HEK293T (cell line): ENCODE data around the gene GLTPD2.

ENCODE experiments used
- CTCF ChIA-PET: fragments of 350-600 bp; formaldehyde crosslinking; extraction: SDS; loops from one replicate; lab custom pipeline; 2021; ENCODE audit warnings: antibody characterized with exemption, inconsistent platforms; lab: Yijun Ruan, JAX
- POLR2A ChIA-PET: fragments of 350-600 bp; formaldehyde crosslinking; extraction: SDS; loops from one replicate; lab custom pipeline; 2020; ENCODE audit warnings: antibody characterized with exemption, inconsistent platforms; lab: Yijun Ruan, JAX
- DNase-seq: peaks from one replicate; pipeline ENCODE4 v3.0.0; 2012; ENCODE audit warnings: mixed read lengths; ENCODE audit errors: extremely low spot score
- ARNT ChIP-seq: fragments of 450-650 bp; IDR thresholded peaks from 2 replicates; pipeline ENCODE4 v1.6.1; 2017; ENCODE audit warnings: mild to moderate bottlenecking
- BHLHE40 ChIP-seq: fragments of 450-650 bp; IDR thresholded peaks from 2 replicates; pipeline ENCODE4 v1.6.1; 2016; ENCODE audit warnings: mild to moderate bottlenecking, moderate library complexity, borderline replicate concordance
- CTBP1 ChIP-seq: fragments of 450-650 bp; IDR thresholded peaks from 2 replicates; pipeline ENCODE4 v1.6.1; 2016; ENCODE audit warnings: borderline replicate concordance
- ELF4 ChIP-seq: fragments of 450-650 bp; IDR thresholded peaks from 2 replicates; pipeline ENCODE4 v1.6.1; 2017; ENCODE audit warnings: antibody characterized with exemption
- FOXA1 ChIP-seq: fragments of 450-650 bp; IDR thresholded peaks from 2 replicates; pipeline ENCODE4 v1.6.1; 2016; ENCODE audit warnings: mild to moderate bottlenecking
- FOXK2 ChIP-seq: fragments of 450-650 bp; IDR thresholded peaks from 2 replicates; pipeline ENCODE4 v1.6.1; 2016; ENCODE audit warnings: mild to moderate bottlenecking
- FOXM1 ChIP-seq: fragments of 450-650 bp; IDR thresholded peaks from 2 replicates; pipeline ENCODE4 v1.6.1; 2017; ENCODE audit warnings: mild to moderate bottlenecking, borderline replicate concordance
- HDGF ChIP-seq: fragments of 450-650 bp; IDR thresholded peaks from 2 replicates; pipeline ENCODE4 v1.6.1; 2017; ENCODE audit warnings: antibody characterized with exemption, borderline replicate concordance
- L3MBTL2 ChIP-seq: fragments of 450-650 bp; conservative IDR thresholded peaks from 2 replicates; pipeline ENCODE4 v1.6.1; 2016; ENCODE audit warnings: mild to moderate bottlenecking
- LEF1 ChIP-seq: fragments of 450-650 bp; IDR thresholded peaks from 2 replicates; pipeline ENCODE4 v1.6.1; 2017; ENCODE audit warnings: mild to moderate bottlenecking, borderline replicate concordance
- NFRKB ChIP-seq: fragments of 450-650 bp; IDR thresholded peaks from 2 replicates; pipeline ENCODE4 v1.6.1; 2016; ENCODE audit warnings: mild to moderate bottlenecking, moderate library complexity
- SP1 ChIP-seq: fragments of 450-650 bp; IDR thresholded peaks from 2 replicates; pipeline ENCODE4 v1.6.1; 2017
- SUZ12 ChIP-seq: fragments of 450-650 bp; IDR thresholded peaks from 2 replicates; pipeline ENCODE4 v1.6.1; 2016; ENCODE audit warnings: mild to moderate bottlenecking
- TARDBP ChIP-seq: fragments of 450-650 bp; IDR thresholded peaks from 2 replicates; pipeline ENCODE4 v1.6.1; 2016
- ZNF384 ChIP-seq: fragments of 450-650 bp; IDR thresholded peaks from 2 replicates; pipeline ENCODE4 v1.6.1; 2016
- TF ChIP-seq, protein P1 (sequence below): fragments of 450-650 bp; IDR thresholded peaks from 2 replicates; pipeline ENCODE4 v1.6.1; 2016

GLTPD2 gene

DNA sequence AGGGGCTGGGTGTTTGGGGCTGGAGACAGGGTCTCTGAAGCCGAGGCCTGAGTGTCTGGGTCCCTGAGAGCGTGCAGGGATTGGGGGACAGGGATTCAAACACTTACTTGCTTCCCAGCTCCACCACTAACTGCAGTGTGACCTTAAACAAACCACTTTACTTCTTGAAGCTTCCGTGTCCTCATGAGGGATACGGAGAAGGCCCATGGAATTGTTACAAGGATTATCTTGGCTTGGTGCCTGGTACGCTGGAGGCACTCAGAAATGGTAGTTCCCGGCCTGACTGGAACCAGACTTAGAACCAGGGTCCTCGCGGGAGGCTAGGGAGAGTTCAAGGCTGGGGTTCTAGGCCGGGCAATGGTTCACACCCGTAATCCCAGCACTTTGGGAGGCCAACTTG, 46.1 kb upstream of the GLTPD2 start:
- DNase-seq = no peak
- CTCF ChIA-PET = no interaction called here
- POLR2A ChIA-PET = interaction anchor here (2.7 to 2.9 kb wide), 2 partner anchors 12 to 47 kb away, joined by 10 read pairs; partner anchors contain the start of gene MED11
- no peak for TF ChIP-seq TARDBP
- TF ChIP-seq FOXM1 = no peak
- no peak for TF ChIP-seq ELF4
- no peak for TF ChIP-seq SP1
- no peak for TF ChIP-seq CTBP1
- no peak for TF ChIP-seq FOXA1
- TF ChIP-seq, protein P1, sequence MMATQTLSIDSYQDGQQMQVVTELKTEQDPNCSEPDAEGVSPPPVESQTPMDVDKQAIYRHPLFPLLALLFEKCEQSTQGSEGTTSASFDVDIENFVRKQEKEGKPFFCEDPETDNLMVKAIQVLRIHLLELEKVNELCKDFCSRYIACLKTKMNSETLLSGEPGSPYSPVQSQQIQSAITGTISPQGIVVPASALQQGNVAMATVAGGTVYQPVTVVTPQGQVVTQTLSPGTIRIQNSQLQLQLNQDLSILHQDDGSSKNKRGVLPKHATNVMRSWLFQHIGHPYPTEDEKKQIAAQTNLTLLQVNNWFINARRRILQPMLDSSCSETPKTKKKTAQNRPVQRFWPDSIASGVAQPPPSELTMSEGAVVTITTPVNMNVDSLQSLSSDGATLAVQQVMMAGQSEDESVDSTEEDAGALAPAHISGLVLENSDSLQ = no peak
- TF ChIP-seq ZNF384 = no peak
- no peak for TF ChIP-seq FOXK2
- TF ChIP-seq ARNT = no peak
- TF ChIP-seq BHLHE40 = no peak
- no peak for TF ChIP-seq HDGF
- TF ChIP-seq L3MBTL2 = no peak
- TF ChIP-seq LEF1 = no peak
- TF ChIP-seq SUZ12 = no peak
- no peak for TF ChIP-seq NFRKB

DNA sequence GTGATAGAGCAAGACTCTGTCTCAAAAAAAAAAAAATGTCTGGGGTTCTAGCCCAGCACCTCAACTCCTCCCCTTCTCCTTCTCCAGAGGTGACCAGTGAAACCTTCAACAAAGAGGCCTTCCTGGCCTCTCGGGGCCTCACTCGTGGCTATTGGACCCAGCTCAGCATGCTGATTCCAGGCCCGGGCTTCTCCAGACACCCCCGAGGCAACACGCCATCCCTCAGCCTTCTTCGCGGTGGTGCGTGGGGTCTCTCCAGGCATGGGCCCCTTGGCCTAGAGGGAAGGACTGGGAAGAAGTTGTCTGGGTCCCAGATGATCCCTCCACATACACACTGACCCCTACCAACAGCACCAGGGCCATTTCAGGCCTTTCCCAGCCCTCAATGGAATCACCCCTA, 45.5 kb upstream of the GLTPD2 start:
- CTCF ChIA-PET = no interaction called here
- TF ChIP-seq CTBP1 = no peak
- POLR2A ChIA-PET = interaction anchor here (2.7 to 2.9 kb wide), 2 partner anchors 12 to 47 kb away, joined by 10 read pairs; partner anchors contain the start of gene MED11

DNA sequence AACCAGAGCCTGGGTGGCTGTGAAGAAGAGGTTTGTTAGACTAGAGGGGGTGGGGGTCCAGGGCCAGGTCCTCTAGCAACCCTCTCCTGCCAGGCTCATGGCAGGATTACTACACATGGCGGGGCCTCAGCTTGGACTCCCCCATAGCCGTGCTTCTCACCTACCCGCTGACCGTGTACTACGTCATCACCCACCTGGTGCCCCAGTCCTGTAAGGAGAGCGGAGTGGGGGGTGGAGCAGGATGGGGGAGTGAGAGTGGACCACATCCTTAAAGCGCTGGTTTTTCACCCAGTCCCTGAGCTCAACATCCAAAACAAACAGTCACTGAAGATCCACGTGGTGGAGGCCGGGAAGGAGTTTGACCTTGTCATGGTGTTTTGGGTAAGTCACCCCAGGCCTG, 44.9 kb upstream of the GLTPD2 start:
- TF ChIP-seq NFRKB (no peak), SP1 (no peak), ARNT (no peak), FOXA1 (no peak), SUZ12 (no peak), LEF1 (no peak), ZNF384 (no peak), L3MBTL2 (no peak)
- TF ChIP-seq, protein P1 = no peak
- ChIA-PET CTCF (no interaction called here), POLR2A (interaction anchor here (2.7 to 2.9 kb wide), 2 partner anchors 13 to 46 kb away, joined by 10 read pairs; partner anchors contain the start of gene MED11)
- DNase-seq = no peak

More for the DNA sequence above, 45.5 kb upstream of the GLTPD2 start:
- DNase-seq = no peak

DNA sequence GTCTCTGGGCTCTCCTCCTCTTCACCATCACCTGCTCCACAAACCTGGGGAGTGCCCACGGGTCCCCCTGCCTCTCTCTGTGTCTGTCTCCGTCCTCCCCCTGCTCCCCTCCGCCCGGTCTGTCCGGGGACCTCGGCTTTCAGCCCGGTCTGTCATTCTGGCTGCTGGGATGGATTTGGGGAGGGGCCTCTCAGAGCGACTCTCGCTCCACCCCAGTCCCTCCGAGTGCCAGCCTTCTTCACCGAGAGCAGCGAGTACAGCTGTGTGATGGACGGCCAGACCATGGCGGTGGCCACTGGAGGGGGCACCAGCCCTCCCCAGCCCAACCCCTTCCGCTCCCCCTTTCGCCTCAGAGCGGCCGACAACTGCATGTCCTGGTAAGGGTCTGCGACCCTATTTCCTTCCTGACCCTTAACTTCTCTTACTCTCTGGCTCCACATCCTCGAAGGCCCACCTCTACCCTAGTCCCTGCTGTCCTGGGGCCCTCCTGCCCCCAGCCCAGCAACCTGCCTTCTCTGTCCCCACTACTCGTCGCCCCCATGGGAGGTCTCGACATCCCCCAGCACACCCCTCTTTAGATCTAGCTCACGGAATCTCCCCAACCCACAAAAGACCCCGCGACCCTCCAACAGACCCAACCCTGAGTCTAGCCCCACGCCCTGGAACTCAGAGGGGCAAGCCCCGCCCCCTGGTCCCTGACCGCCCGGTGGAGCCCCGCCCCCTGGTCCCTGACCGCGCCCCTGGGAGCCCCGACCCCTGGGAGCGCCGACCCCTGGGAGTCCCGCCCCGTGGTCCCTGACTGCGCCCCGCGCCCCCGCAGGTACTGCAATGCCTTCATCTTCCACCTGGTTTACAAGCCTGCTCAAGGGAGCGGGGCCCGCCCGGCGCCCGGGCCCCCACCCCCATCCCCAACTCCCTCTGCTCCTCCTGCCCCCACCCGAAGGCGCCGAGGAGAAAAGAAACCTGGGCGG, 43.5 kb upstream of the GLTPD2 start:
- no peak for DNase-seq
- ChIA-PET POLR2A (no interaction called here), CTCF (no interaction called here)
- TF ChIP-seq FOXA1 (no peak), SP1 (no peak)

DNA sequence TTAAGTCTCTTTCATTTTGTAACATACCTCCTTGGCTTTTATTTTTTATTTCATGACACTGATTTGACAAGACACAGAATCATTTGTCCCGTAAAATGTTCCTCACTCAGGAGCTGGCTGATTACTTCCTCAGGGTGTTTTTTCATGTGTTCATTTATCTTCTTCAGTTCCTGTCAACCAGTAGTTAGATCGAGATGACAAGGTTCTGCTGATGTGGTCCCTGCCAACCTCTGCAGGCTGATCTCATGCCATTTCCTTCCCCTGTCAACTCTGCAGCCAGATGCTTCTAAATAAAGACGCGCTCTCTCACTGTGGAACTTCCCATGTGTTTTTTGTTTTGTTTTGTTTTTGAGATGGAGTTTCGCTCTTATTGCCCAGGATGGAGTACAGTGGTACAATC, 40.9 kb upstream of the GLTPD2 start:
- ChIA-PET POLR2A (no interaction called here), CTCF (no interaction called here)
- no peak for DNase-seq
- TF ChIP-seq ARNT (no peak), FOXM1 (no peak), LEF1 (no peak), L3MBTL2 (no peak), ELF4 (no peak), TARDBP (no peak), CTBP1 (no peak)

DNA sequence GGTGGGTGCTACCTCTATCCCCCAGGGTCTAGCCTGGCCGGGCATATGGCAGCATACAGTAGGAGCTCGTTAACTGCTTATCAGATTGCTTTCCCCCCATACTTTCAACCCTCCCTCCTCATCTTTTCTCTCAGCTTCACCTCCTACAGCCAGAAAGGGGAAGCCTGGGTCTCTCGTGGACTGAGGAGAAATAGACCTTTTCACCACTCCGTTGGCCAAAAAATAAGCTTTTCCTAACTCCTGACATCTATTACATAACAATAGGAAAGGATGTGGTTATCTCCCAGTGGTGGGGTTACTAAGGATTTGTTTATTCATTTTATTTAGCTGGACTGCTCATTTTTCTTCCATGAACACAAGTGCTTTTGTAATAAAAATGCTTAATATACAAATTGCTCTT, 40.1 kb upstream of the GLTPD2 start:
- no peak for DNase-seq
- ChIA-PET POLR2A (interaction anchor here (0.7 kb wide), 2 partner anchors 18 to 47 kb away, joined by 3 read pairs; partner anchors contain the start of gene PSMB6), CTCF (interaction anchor here (0.7 kb wide), 1 partner anchor 77 kb away, joined by 3 read pairs; no protein-coding TSS in a partner anchor)
- TF ChIP-seq ELF4 (no peak), SP1 (no peak), BHLHE40 (no peak), L3MBTL2 (no peak)

DNA sequence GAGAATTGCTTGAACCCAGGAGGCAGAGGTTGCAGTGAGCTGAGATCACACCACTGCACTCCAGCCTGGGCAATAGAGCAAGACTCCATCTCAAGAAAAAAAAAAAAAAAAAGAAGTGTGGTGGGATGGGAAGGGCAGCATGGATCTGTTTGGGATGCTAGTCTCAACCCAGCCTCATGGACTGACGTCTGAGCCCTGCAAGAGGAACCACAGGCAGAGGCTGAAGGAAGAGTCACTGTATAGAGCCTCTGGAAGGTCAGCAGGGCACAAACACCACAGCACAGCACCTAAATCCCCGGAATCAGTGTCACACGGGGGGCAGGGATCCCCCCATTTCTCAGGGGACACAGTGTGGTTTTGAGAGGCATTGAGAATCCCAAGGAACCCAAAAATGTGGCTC, 38.2 kb upstream of the GLTPD2 start:
- TF ChIP-seq BHLHE40 (no peak), TARDBP (no peak), NFRKB (no peak), SUZ12 (no peak), ELF4 (no peak), L3MBTL2 (no peak), FOXK2 (no peak), HDGF (no peak), CTBP1 (no peak), ARNT (no peak), ZNF384 (no peak), FOXA1 (no peak), FOXM1 (no peak), LEF1 (no peak), SP1 (no peak)
- TF ChIP-seq, protein P1 = no peak
- ChIA-PET CTCF (no interaction called here), POLR2A (no interaction called here)

More for the DNA sequence above, 38.2 kb upstream of the GLTPD2 start:
- no peak for DNase-seq
